Kidney (tissue), 14 donors: Measurements from ENCODE around the gene FNIP2. TPM values are rescaled to one million over a fixed set of nuclear protein-coding genes. Genes with fewer than 3 reads are reported as not detected.
"Not testable (repeated sequence)": the region's sequence is repeated elsewhere in the genome, so short reads cannot be mapped to it uniquely, and the experiment has no call there.

Experiments used
- DNase-seq, 5 donors: peaks; one replicate each; pipeline ENCODE4 v3.0.0-alpha.2; 2013 to 2020
- FAIRE-seq: peaks from 2 replicates; lab custom pipeline; 2012; peaks lifted over from hg19 to GRCh38; lab: Jason Lieb, UNC
- H3K27ac ChIP-seq, 2 donors: one replicate each; pipeline ENCODE4 v1.7.0; 2013; ENCODE audit warnings: low read depth in 2 of 2, low read length in 2 of 2, inconsistent platforms in 1 of 2
- H3K27me3 ChIP-seq: one replicate; pipeline ENCODE4 v1.7.1; 2013; ENCODE audit warnings: low read length, inconsistent platforms; ENCODE audit not compliant: control insufficient read depth, insufficient read depth
- H3K36me3 ChIP-seq, 3 donors: one replicate each; pipeline versions ENCODE4 v1.7.0 to v1.7.1; 2013; ENCODE audit warnings: low read length in 3 of 3, control low read depth in 1 of 3, inconsistent platforms in 1 of 3; ENCODE audit not compliant: insufficient read depth in 3 of 3, control insufficient read depth in 2 of 3
- H3K4me1 ChIP-seq, 3 donors: one replicate each; pipeline versions ENCODE4 v1.7.0 to v1.7.1; 2013; ENCODE audit warnings: low read length in 3 of 3, inconsistent platforms in 1 of 3, low read depth in 1 of 3; ENCODE audit not compliant: control insufficient read depth in 2 of 3, insufficient read depth in 2 of 3
- H3K4me3 ChIP-seq, 3 donors: one replicate each; pipeline versions ENCODE4 v1.7.0 to v1.8.1; 2013; ENCODE audit warnings: low read length in 3 of 3, control low read depth in 1 of 3, inconsistent platforms in 1 of 3
- H3K9ac ChIP-seq, 3 donors: one replicate each; pipeline versions ENCODE4 v1.7.0 to v1.7.1; 2013; ENCODE audit warnings: low read length in 3 of 3, control low read depth in 1 of 3, inconsistent platforms in 1 of 3
- H3K9me3 ChIP-seq, 3 donors: one replicate each; pipeline versions ENCODE4 v1.7.0 to v1.7.1; 2013; ENCODE audit warnings: low read length in 3 of 3, control low read depth in 1 of 3, inconsistent platforms in 1 of 3; ENCODE audit not compliant: control insufficient read depth in 2 of 3, insufficient read depth in 1 of 3
- CTCF ChIP-seq: IDR thresholded peaks from 3 replicates; pipeline ENCODE4 v1.5.1; 2012; ENCODE audit warnings: mild to moderate bottlenecking, moderate library complexity, borderline replicate concordance; ENCODE audit not compliant: insufficient read depth; ENCODE audit errors: extremely low read depth
- intact Hi-C: fragments of 100-400 bp; cut with DNase I; formaldehyde crosslinking; loops from one replicate; pipeline ENCODE4 v1.11.1; 2022
- polyA plus RNA-seq: library from polyadenylated mRNA; stranded (reverse); fragments of 350-450 nt; fragmentation: Illumina TruSeq; extraction: RNeasy Lipid Tissue Mini Kit (QIAGEN cat#74804); gene quantifications from one replicate; pipeline ENCODE4 v1.2.3, GENCODE V29; 2014; ENCODE audit warnings: low read depth, low replicate concordance; ENCODE audit not compliant: insufficient read depth
- total RNA-seq: library from RNA; stranded (reverse); fragmentation: NEBNext Ultra II Directional; extraction: Animal tissue kit (Norgen Biotek cat#: 25700); gene quantifications from one replicate; pipeline ENCODE4 v1.2.1, GENCODE V29; 2021
- donor health status: control.
- donor health status: control.
- donor health status: control.
- donor health status: control.
- donor health status: control.
- donor health status: DM: yes; HTN: yes; CAD: no.
- donor health status: Normal renal cell carcinoma (clear cell type).

Gene FNIP2
- total and polyA plus RNA-seq, 2 donors from 2014 or later: 13.2 to 65.1 TPM

- no peaks in the 10 kb centered on the region for H3K9me3 ChIP-seq
- FAIRE-seq: no peak
- no peak overlapping the region for H3K4me3 ChIP-seq
- H3K4me1 ChIP-seq: peaks cover 0 to 2% (median 0%) of the 10 kb centered on the region in 3 donors
- H3K36me3 ChIP-seq: peaks cover 0 to 42% (median 18%) of the 10 kb centered on the region in 3 donors
- no peaks in the 10 kb centered on the region for H3K27me3 ChIP-seq
- intact Hi-C loops: no loop called here
- no peak overlapping the region for H3K27ac ChIP-seq
- H3K9ac ChIP-seq: no peak overlapping the region
- TF ChIP-seq CTCF: no peak
- no peak for DNase-seq
Measured at GRCh38 chr4:158875026-158875425, 106.2 kb downstream of the FNIP2 start.

- TF ChIP-seq CTCF: no peak
- DNase-seq: no peak
- Histone ChIP-seq H3K9me3 (no peaks in the 10 kb centered on the region), H3K4me3 (no peak overlapping the region), H3K27ac (no peak overlapping the region), H3K4me1 (peaks cover 0 to 2% (median 0%) of the 10 kb centered on the region in 3 donors), H3K9ac (no peak overlapping the region), H3K27me3 (no peaks in the 10 kb centered on the region), H3K36me3 (peaks cover 0 to 37% (median 13%) of the 10 kb centered on the region in 3 donors)
- no peak for FAIRE-seq
- intact Hi-C loops: no loop called here
Measured at GRCh38 chr4:158875455-158875854, 106.6 kb downstream of the FNIP2 start.

DNA sequence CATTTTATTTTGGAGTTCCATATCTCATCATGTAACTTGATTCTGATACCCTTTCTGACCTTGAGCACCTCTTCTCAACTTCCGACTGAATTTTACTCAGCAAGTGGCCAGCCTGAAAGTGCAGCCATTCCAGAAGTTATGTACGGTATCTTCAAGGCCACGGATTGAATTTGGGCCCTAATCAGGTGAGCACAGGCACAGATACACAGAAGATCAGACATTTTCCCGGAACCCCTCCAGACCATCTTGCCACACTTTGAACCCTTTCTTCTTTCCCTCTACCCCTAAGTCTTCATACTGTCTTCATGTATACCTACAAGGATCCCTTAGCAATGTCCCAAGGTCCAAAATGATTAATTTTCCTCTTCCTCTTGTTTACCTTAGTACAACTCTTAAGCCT, 108.2 kb downstream of the FNIP2 start:
- Histone ChIP-seq H3K9ac (no peak overlapping the region), H3K36me3 (peaks cover 0 to 34% (median 12%) of the 10 kb centered on the region in 3 donors), H3K9me3 (no peaks in the 10 kb centered on the region), H3K27ac (no peak overlapping the region), H3K4me3 (no peak overlapping the region), H3K27me3 (no peaks in the 10 kb centered on the region), H3K4me1 (no peaks in the 10 kb centered on the region)
- no peak for DNase-seq
- intact Hi-C loops: no loop called here
- no peak for FAIRE-seq
- no peak for TF ChIP-seq CTCF

GRCh38 chr4:158882142-158882541, 113.3 kb downstream of the FNIP2 start:
- FAIRE-seq, intact Hi-C loops, H3K27ac ChIP-seq, H3K9me3 ChIP-seq, H3K4me3 ChIP-seq, H3K9ac ChIP-seq, DNase-seq, H3K4me1 ChIP-seq, H3K27me3 ChIP-seq: not testable (repeated sequence)
- H3K36me3 ChIP-seq: peaks cover 0 to 30% (median 10%) of the 10 kb centered on the region in 3 donors
